Sigmoid colon (tissue), 7 donors: ENCODE data around the gene CISH. TPM values are rescaled to one million over a fixed set of nuclear protein-coding genes. Genes with fewer than 3 reads are reported as not detected.

ENCODE experiments used
- DNase-seq: peaks from one replicate; pipeline ENCODE4 v3.0.0-alpha.2; 2019
- H3K27ac ChIP-seq, 4 donors: fragments of 200-600 bp; sonication (generic); one replicate each; pipeline ENCODE4 v1.5.1; 2016 to 2019; ENCODE audit warnings: mild to moderate bottlenecking in 1 of 4
- H3K27me3 ChIP-seq, 3 donors: fragments of 200-600 bp; sonication (generic); one replicate each; pipeline ENCODE4 v1.5.1; 2019; ENCODE audit warnings: mild to moderate bottlenecking in 1 of 3
- H3K36me3 ChIP-seq, 4 donors: fragments of 200-600 bp; sonication (generic); one replicate each; pipeline ENCODE4 v1.5.1; 2016 to 2019
- H3K4me1 ChIP-seq, 4 donors: fragments of 200-600 bp; sonication (generic); one replicate each; pipeline ENCODE4 v1.5.1; 2017 to 2019
- H3K4me3 ChIP-seq, 4 donors: fragments of 200-600 bp; sonication (generic); one replicate each; pipeline ENCODE4 v1.5.1; 2017 to 2019; ENCODE audit warnings: mild to moderate bottlenecking in 2 of 4, moderate library complexity in 1 of 4
- H3K9me3 ChIP-seq, 4 donors: fragments of 200-600 bp in 3 of 4; sonication (generic) in 3 of 4; one replicate each; pipeline versions ENCODE4 v1.5.1 to v1.6.1; 2013 to 2019
- EP300 ChIP-seq, 4 donors: sonication (generic); formaldehyde crosslinking; IDR thresholded peaks; one replicate each; pipeline ENCODE4 v1.6.1; 2017; ENCODE audit warnings: antibody characterized with exemption in 4 of 4
- POLR2A ChIP-seq, 2 donors: fragments of 450-650 bp; IDR thresholded peaks; one replicate each; pipeline ENCODE4 v1.6.1; 2016; ENCODE audit warnings: antibody characterized with exemption in 2 of 2, mild to moderate bottlenecking in 2 of 2, moderate library complexity in 2 of 2
- POLR2AphosphoS5 ChIP-seq, 4 donors: sonication (generic); formaldehyde crosslinking; IDR thresholded peaks; one replicate each; pipeline ENCODE4 v1.6.1; 2017; ENCODE audit warnings: antibody characterized with exemption in 4 of 4
- WGBS, 2 donors: extraction: QIAGEN DNeasy Blood & Tissue Kit; methylation state at CpG; one replicate each; pipeline ENCODE4 v1.1.7; 2013; 5-methylcytosine and 5-hydroxymethylcytosine counted together
- intact Hi-C: fragments of 100-400 bp; cut with DNase I; formaldehyde crosslinking; loops from one replicate; pipeline ENCODE4 v1.15.1; 2023
- polyA plus RNA-seq, 3 donors: library from polyadenylated mRNA; stranded (reverse); fragments of 200-250 nt; gene quantifications; one replicate each; pipeline ENCODE4 v1.2.3, GENCODE V29; 2013
- total RNA-seq, 4 donors: library from RNA; depleted of rRNA; stranded (reverse); fragments of >200 nt; gene quantifications; one replicate each; pipeline ENCODE4 v1.1.0, GENCODE V29; 2016
- TF ChIP-seq, protein P1 (sequence below), 4 experiments: fragments of 450-650 bp in 3 of 4; fragments of 200-600 bp in 1 of 4; IDR thresholded peaks; one replicate each; pipeline ENCODE4 v1.5.1; 2016 to 2019; ENCODE audit warnings: antibody characterized with exemption in 4 of 4, mild to moderate bottlenecking in 3 of 4, moderate library complexity in 2 of 4
- donor health status: healthy with polysubstance abuse.
- donor health status: Bipolar disorder and iron deficiency.
- donor health status: healthy.

Gene CISH
- total and polyA plus RNA-seq, 7 donors: 2.1 to 17.0 (median 8.1) TPM

DNA sequence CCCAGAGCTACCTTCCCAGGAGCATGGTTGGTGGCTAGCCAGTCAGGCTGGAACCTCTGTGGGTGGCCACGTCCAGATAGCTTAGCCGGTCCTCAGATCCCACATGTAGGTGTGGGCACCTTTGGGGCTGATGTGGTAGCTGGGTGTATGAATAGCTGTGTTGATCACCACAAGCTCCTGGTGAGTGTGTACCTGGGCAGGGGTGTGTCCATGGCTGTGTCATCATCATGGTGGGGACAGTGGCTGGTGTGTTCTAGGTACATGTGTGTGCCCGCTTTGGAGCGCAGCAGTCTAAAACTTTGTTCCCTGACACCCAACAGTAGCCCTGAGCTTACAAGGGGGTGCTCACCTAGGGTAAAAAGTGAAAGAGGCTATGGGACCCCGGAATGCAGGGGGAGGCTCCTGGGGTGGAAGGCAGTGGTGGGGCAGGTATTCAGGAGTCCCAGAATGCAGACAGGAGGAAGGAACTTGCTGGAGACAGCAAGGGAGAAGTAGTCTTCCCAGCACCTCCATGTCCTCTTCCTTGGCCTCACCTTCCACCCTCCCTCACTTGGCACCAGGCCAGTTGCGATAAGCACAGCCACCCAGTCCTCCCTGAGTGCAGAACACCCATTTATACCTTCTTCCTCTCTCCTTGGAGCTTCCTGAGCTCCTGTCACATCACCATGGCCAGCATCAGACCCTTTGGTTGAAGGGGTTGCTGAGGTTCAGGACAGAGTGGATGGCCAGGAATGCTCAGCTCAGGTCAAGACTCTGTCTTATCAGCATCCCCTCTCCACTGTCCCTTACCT lies 1.2 kb downstream of the CISH start:
- Histone ChIP-seq H3K9me3 (no peaks in the 10 kb centered on the region), H3K36me3 (peaks cover 0 to 26% (median 10%) of the 10 kb centered on the region in 4 donors), H3K27me3 (no peaks in the 10 kb centered on the region), H3K4me1 (peaks cover 0 to 47% (median 34%) of the 10 kb centered on the region in 4 donors), H3K4me3 (peak overlapping the region; percentile 47 to 73 (median 63)), H3K27ac (peak overlapping the region in 3 of 4 donors; percentile 78 to 87 (median 82))
- 60 to 62% methylated on average over 6 of the region's 6 CpGs for WGBS, 2 donors
- TF ChIP-seq, protein P1, sequence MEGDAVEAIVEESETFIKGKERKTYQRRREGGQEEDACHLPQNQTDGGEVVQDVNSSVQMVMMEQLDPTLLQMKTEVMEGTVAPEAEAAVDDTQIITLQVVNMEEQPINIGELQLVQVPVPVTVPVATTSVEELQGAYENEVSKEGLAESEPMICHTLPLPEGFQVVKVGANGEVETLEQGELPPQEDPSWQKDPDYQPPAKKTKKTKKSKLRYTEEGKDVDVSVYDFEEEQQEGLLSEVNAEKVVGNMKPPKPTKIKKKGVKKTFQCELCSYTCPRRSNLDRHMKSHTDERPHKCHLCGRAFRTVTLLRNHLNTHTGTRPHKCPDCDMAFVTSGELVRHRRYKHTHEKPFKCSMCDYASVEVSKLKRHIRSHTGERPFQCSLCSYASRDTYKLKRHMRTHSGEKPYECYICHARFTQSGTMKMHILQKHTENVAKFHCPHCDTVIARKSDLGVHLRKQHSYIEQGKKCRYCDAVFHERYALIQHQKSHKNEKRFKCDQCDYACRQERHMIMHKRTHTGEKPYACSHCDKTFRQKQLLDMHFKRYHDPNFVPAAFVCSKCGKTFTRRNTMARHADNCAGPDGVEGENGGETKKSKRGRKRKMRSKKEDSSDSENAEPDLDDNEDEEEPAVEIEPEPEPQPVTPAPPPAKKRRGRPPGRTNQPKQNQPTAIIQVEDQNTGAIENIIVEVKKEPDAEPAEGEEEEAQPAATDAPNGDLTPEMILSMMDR (IDR thresholded peaks at IDR 0.05): no peak
- TF ChIP-seq POLR2A (IDR thresholded peaks at IDR 0.05) (no peak), POLR2AphosphoS5 (IDR thresholded peaks at IDR 0.05) (no peak)
- intact Hi-C loops: loop anchor here (5.0 to 10.0 kb wide), 2 partner anchors 263 to 274 kb away; partner anchors contain the start of gene ZMYND10
- DNase-seq: no peak

DNA sequence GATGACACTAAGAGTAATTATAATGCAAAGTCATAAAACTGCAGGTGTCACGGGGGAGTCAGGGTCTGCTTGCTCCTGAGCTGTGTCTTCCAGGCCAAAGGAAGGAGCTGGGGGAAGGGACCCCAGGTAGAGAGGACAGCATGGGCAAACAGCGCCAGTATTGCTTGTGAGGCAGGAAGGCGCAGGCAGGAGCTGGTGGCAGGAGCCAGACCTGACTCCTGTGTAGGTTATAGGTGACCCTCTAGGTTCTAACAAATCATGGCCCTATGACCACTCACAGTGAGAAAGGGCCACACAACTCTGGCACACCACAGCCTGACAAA lies 1.9 kb downstream of the CISH start:
- Histone ChIP-seq H3K36me3 (peaks cover 0 to 26% (median 11%) of the 10 kb centered on the region in 4 donors), H3K4me1 (peaks cover 0 to 47% (median 34%) of the 10 kb centered on the region in 4 donors), H3K27me3 (no peaks in the 10 kb centered on the region), H3K4me3 (peak overlapping the region in 2 of 4 donors; percentile 72 to 73), H3K9me3 (no peaks in the 10 kb centered on the region), H3K27ac (no peak overlapping the region)
- no peak for DNase-seq
- no peak for TF ChIP-seq EP300 (IDR thresholded peaks at IDR 0.05)
- TF ChIP-seq POLR2AphosphoS5 (IDR thresholded peaks at IDR 0.05): no peak
- TF ChIP-seq, protein P1 (IDR thresholded peaks at IDR 0.05): no peak
- TF ChIP-seq POLR2A (IDR thresholded peaks at IDR 0.05): no peak
- WGBS, 2 donors: 68 to 72% methylated on average over 3 of the region's 3 CpGs
- intact Hi-C loops: loop anchor here (5.0 to 10.0 kb wide), 2 partner anchors 262 to 275 kb away; partner anchors contain the start of gene ZMYND10

GRCh38 chr3:50609071-50609762 lies 2.4 kb downstream of the CISH start:
- Histone ChIP-seq H3K4me1 (peaks cover 0 to 47% (median 34%) of the 10 kb centered on the region in 4 donors), H3K9me3 (no peaks in the 10 kb centered on the region), H3K36me3 (peaks cover 0 to 26% (median 13%) of the 10 kb centered on the region in 4 donors), H3K4me3 (peak overlapping the region in 2 of 4 donors; percentile 72 to 73), H3K27me3 (no peaks in the 10 kb centered on the region), H3K27ac (no peak overlapping the region)
- WGBS, 2 donors: 76 to 89% methylated on average over 5 of the region's 5 CpGs
- TF ChIP-seq, protein P1 (IDR thresholded peaks at IDR 0.05): no peak
- TF ChIP-seq EP300 (IDR thresholded peaks at IDR 0.05) (no peak), POLR2A (IDR thresholded peaks at IDR 0.05) (no peak), POLR2AphosphoS5 (IDR thresholded peaks at IDR 0.05) (no peak)
- intact Hi-C loops: no loop called here
- no peak for DNase-seq

- peaks cover 0 to 26% (median 13%) of the 10 kb centered on the region in 4 donors for H3K36me3 ChIP-seq
- intact Hi-C loops: no loop called here
- no peak overlapping the region for H3K27ac ChIP-seq
- no peak for DNase-seq
- H3K4me3 ChIP-seq: no peak overlapping the region
- H3K4me1 ChIP-seq: peaks cover 0 to 43% (median 34%) of the 10 kb centered on the region in 4 donors
- no peaks in the 10 kb centered on the region for H3K27me3 ChIP-seq
- TF ChIP-seq EP300 (IDR thresholded peaks at IDR 0.05) (no peak), POLR2AphosphoS5 (IDR thresholded peaks at IDR 0.05) (no peak), POLR2A (IDR thresholded peaks at IDR 0.05) (no peak)
- TF ChIP-seq, protein P1 (IDR thresholded peaks at IDR 0.05): no peak
- 75 to 85% methylated on average over 7 of the region's 7 CpGs for WGBS, 2 donors
- H3K9me3 ChIP-seq: no peaks in the 10 kb centered on the region
These were observed 3.3 kb downstream of the CISH start for GRCh38 chr3:50608278-50608677.
